ENCODE data around the gene CNFN.
"Not testable (repeated sequence)": the region's sequence is repeated elsewhere in the genome, so short reads cannot be mapped to it uniquely, and the experiment has no call there.

Gene CNFN

DNA sequence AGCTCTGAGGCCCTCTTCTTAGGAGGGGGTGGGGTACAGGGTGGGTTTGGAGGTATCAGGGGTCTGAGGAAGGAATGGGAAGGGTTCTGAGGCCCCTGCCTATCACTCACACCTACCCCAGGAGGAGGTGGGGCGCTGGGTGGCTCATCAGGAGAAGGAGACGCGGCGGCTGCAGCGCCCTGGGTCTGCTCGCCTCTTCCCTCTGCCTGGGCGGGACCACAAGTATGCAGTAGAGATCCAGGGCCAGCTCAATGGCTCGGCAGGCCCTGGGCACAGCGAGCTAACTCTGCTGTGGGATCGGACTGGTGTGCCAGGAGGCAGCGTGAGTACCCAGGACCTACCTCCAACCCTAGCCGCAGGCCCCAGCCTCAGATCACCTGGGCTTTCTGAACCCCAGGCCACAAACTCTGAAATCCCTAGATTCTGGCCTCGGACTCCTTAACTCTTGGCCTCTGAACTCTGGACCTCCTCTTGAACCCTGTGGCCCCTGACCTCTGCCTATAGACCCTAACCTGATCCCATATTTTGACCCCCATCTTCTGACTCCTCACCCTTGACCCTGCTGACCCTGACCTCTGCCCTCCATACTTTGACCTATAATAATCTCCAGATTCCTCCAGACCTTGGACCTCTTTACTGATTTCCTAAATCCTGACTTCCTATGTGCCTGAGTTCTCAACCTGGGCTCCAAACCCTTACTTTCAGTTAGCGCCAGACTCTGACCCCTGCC is 40.6 kb downstream of the CNFN start:
- DNase-seq (ENCODE audit: low spot score): no peak

DNA sequence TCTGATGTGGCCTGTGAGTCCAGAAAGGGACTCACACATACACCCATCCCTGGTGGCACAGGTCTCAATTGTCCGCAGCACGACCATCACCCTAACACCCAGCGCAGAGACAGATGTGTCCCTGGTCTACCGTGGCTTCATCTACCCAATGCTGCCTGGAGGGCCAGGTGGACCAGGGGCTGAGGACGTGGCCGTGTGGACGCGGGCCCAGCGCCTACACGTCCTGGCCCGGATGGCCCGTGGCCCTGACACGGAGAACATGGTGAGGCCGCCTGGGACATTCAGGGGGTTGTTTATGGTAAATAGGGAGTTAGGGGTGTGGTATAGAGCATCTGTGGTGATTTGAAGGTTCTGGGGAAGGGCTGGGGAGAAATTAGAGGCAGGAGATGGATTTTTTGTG is 41.9 kb downstream of the CNFN start:
- no peak for DNase-seq (ENCODE audit: low spot score)

DNA sequence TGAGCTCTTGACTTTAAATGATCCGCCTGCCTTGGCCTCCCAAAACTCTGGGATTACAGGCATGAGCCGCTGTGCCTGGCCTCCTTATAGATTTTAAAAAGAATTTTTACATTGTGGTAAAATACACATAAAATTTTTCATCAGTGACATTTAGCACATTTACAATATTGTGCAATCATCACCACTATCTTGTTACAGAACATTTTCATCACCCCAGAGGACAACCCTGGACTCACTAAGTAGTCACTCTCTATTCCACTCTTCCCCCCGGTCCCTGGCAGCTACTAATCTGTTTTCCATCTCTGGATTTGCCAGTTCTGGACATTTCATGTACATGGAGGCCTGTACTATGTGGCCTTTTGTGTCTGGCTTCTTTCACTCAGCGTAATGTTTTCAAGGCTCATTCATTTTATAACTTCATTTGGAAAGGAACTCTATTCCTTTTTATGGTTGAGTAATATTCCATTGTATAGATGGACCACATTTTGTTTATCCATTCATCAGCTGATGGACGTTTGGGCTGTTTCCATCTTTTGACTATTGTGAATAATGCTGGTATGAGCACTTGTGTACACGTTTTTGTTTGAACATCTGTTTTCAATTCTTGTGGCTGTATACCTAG is 44.8 kb downstream of the CNFN start:
- no peak for DNase-seq (ENCODE audit: low spot score)

DNA sequence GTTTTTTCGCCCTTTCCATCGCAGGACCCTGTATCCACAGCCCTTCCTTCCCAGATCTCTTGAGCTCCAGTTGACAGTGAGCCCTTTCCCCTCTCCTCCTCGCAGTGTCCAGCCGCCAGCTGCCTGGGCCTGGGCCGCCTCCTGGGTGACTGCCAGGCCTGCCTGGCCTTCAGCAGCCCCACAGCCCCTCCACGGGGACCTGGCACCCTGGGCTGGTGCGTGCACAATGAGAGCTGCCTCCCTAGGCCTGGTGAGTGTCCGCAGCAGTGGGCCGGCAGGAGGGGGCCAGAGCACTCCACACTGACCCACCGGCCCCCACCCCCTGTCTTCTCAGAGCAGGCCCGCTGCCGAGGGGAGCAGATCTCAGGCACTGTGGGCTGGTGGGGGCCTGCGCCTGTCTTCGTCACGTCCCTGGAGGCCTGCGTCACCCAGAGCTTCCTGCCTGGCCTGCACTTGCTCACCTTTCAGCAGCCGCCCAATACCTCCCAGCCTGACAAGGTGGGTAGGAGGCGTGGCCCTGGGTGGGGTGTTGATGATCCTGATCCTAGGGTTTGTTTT is 45.7 kb downstream of the CNFN start:
- no peak for DNase-seq (ENCODE audit: low spot score)

DNA sequence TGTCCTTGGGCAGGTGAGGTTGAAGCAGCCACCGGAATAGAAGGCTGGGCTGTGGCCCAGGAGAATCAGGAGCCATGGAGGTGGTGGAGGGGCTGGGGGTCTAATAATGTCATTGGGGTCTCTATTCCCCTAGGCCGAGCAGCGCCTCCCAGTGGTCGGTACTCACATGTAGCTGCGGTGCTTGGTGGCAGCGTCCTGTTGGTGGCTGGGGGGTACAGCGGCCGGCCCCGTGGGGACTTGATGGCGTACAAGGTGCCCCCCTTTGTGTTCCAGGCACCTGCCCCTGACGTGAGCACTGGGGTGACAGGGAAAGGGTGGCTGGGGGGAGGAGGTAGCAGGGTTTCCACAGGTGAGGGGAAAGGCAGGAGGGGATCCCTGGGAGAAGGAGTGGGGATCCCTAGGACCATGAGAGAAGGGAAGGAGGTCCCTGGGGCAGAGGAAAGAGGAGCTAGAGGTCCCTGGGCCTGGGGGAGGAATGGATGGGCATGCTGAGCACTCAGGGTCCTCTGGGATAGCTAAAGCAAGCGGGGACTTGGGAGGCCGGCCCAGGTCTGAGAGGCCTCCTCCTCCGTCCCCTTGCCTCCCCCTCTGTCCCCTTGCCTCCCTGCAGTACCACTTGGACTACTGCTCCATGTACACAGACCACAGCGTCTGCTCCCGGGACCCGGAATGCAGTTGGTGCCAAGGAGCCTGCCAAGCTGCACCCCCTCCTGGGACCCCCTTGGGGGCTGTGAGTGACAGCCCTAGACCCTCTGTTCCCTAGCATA is 46.6 kb downstream of the CNFN start:
- no peak for DNase-seq (ENCODE audit: low spot score)

DNA sequence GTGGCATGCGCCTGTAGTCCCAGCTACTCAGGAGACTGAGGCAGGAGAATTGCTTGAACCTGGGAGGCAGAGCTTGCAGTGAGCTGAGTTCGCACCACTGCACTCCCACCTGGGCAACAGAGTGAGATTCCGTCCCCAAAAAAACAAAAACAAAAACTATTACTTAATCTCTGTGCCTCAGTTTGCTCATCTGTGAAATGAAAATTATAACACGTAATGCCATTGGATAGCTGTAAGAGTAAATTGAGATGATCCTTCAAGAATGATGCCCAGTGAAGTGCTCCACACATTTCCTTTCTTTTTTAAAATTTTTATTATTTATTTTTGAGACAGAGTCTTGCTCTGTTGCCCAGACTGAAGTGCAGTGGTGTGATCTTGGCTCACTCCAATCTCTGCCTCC is 50.2 kb downstream of the CNFN start:
- not testable (repeated sequence) for DNase-seq (ENCODE audit: low spot score)

DNA sequence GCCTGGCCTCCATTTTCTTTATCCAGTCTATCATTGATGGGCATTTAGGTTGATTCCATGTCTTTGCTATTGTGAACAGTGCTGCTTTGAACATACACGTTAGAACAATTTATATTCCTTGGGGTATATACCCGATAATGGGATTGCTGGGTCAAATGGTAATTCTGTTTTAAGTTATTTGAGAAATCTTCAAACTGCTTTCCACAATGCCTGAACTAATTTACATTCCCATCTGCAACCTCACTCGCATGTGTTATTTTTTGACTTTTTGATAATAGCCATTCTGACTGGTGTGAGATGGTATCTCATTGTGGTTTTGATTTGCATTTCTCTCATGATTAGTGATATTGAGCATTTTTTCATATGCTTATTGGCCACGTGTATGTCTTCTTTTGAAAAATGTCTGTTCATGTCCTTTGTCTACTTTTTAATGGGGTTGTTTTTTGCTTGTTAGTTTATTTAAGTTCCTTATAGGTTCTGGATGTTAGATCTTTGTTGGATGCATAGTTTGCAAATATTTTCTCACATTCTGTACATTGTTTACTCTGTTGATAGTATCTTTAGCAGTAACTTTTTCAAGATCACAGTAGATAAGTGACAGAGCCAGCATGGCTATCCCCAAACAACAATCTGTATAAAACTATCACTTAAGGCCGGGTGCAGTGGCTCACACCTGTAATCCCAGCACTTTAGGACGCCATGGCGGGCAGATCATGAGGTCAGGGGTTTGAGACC is 50.8 kb downstream of the CNFN start:
- DNase-seq (ENCODE audit: low spot score): not testable (repeated sequence)
